Endothelial cell (in vitro differentiated cells): ENCODE data around the gene MINK1. TPM values are rescaled to one million over a fixed set of nuclear protein-coding genes. Genes with fewer than 3 reads are reported as not detected.

Experiments used
- DNase-seq: peaks from one replicate; pipeline ENCODE4 v3.0.0; 2021; ENCODE audit warnings: low spot score
- H3K27ac Mint-ChIP-seq: one replicate; pipeline ENCODE4 v1.8.0; 2021; ENCODE audit warnings: mixed read lengths, inconsistent platforms; ENCODE audit not compliant: unreplicated experiment
- H3K27me3 Mint-ChIP-seq: one replicate; pipeline ENCODE4 v1.8.0; 2021; ENCODE audit warnings: mild to moderate bottlenecking, moderate library complexity, mixed read lengths, inconsistent platforms; ENCODE audit not compliant: unreplicated experiment
- H3K36me3 Mint-ChIP-seq: one replicate; pipeline ENCODE4 v1.8.0; 2021; ENCODE audit warnings: mild to moderate bottlenecking, low read depth, mixed read lengths, inconsistent platforms; ENCODE audit not compliant: unreplicated experiment
- H3K4me1 Mint-ChIP-seq: one replicate; pipeline ENCODE4 v1.8.0; 2021; ENCODE audit warnings: mild to moderate bottlenecking, mixed read lengths, inconsistent platforms; ENCODE audit not compliant: unreplicated experiment
- H3K4me3 Mint-ChIP-seq: one replicate; pipeline ENCODE4 v1.8.0; 2021; ENCODE audit warnings: mild to moderate bottlenecking, mixed read lengths, inconsistent platforms; ENCODE audit not compliant: unreplicated experiment
- H3K9me3 Mint-ChIP-seq: one replicate; pipeline ENCODE4 v1.8.0; 2021; ENCODE audit warnings: mixed read lengths, inconsistent platforms; ENCODE audit not compliant: unreplicated experiment
- total RNA-seq: library from RNA; stranded (reverse); fragmentation: NEBNext Ultra II Directional; extraction: Animal tissue kit (Norgen Biotek cat#: 25700); gene quantifications from one replicate; pipeline ENCODE4 v1.2.1, GENCODE V29; 2021; ENCODE audit not compliant: unreplicated experiment
- TF ChIP-seq, protein P1 (sequence below): fragments of 200-600 bp; sonication (generic); IDR thresholded peaks from one replicate; pipeline ENCODE4 v1.5.0; 2021; ENCODE audit warnings: antibody characterized with exemption; ENCODE audit not compliant: unreplicated experiment

Gene MINK1
- total RNA-seq, 1 donor from 2014 or later, result 176 TPM

DNA sequence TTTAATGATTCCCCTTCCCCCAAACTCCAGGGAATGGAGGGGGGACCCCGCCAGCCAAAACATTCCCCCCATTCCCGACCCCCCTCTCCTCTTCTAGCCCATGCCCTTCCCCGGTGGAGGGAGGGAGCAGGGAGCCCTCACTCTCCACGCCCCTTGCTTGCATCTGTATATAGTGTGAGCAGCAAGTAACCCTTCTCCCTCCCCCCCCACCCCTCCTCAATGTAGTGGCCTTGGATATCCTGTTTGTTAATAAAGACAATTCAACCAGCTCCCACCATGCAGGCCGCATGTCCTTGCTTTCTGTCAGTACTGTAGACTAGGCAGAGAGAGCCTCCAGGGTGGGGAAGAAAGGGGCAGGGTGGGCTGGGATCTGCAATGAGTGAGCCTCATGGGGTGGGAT lies 64.6 kb downstream of the MINK1 start:
- Mint-ChIP-seq H3K9me3 (no peaks in the 10 kb centered on the region), H3K27me3 (peaks cover 24% of the 10 kb centered on the region), H3K36me3 (peaks cover 25% of the 10 kb centered on the region), H3K27ac (no peak overlapping the region), H3K4me1 (peaks cover 10% of the 10 kb centered on the region), H3K4me3 (no peak overlapping the region)
- DNase-seq, result no peak
- TF ChIP-seq, protein P1, sequence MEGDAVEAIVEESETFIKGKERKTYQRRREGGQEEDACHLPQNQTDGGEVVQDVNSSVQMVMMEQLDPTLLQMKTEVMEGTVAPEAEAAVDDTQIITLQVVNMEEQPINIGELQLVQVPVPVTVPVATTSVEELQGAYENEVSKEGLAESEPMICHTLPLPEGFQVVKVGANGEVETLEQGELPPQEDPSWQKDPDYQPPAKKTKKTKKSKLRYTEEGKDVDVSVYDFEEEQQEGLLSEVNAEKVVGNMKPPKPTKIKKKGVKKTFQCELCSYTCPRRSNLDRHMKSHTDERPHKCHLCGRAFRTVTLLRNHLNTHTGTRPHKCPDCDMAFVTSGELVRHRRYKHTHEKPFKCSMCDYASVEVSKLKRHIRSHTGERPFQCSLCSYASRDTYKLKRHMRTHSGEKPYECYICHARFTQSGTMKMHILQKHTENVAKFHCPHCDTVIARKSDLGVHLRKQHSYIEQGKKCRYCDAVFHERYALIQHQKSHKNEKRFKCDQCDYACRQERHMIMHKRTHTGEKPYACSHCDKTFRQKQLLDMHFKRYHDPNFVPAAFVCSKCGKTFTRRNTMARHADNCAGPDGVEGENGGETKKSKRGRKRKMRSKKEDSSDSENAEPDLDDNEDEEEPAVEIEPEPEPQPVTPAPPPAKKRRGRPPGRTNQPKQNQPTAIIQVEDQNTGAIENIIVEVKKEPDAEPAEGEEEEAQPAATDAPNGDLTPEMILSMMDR, result no peak

DNA sequence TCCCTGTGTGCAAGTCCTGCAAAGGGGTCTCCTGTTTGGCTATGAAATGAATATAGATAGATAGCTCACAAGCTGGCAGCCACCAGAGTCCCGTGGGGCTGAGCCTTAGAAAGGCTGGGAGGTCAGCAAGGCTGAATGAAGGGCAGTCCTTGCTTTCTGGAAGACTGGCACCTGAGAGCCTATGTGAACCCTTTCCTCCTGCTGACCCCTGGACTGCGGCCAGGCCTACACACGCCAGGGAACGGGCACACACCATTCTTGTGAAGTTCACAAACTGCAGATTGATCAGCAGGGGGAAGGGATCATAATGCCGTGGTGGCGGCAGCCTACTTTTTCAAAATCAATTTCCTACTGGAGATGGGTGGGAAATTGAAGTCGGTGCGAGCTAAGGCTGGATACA lies 65.2 kb downstream of the MINK1 start:
- DNase-seq, result no peak
- H3K9me3 Mint-ChIP-seq, result no peaks in the 10 kb centered on the region
- TF ChIP-seq, protein P1, result no peak
- peaks cover 10% of the 10 kb centered on the region for H3K4me1 Mint-ChIP-seq
- H3K27ac Mint-ChIP-seq, result no peak overlapping the region
- H3K27me3 Mint-ChIP-seq, result peaks cover 24% of the 10 kb centered on the region
- H3K4me3 Mint-ChIP-seq, result peak overlapping the region; percentile 87
- peaks cover 25% of the 10 kb centered on the region for H3K36me3 Mint-ChIP-seq

DNA sequence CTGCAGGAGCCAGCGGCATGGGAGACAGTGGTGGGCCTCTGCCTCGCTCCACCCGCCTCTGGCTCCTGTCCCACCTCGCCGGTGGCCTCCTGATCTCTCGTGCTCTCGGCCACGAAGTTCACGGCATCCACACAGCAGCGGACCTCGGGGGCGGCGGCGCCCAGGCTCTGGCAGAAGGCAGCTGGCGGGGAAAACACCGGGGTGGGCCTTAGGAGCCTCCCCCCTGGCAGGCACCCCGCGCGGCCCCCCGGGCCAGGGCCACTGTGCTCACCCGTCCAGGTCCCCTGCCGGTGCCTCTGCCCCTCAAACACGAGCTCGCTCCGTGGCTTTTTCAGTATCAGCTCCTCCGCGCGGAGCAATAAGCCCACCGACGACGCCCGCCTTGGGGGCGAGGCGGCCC lies 65.8 kb downstream of the MINK1 start:
- no peaks in the 10 kb centered on the region for H3K9me3 Mint-ChIP-seq
- H3K4me3 Mint-ChIP-seq, result peak overlapping the region; percentile 87

DNA sequence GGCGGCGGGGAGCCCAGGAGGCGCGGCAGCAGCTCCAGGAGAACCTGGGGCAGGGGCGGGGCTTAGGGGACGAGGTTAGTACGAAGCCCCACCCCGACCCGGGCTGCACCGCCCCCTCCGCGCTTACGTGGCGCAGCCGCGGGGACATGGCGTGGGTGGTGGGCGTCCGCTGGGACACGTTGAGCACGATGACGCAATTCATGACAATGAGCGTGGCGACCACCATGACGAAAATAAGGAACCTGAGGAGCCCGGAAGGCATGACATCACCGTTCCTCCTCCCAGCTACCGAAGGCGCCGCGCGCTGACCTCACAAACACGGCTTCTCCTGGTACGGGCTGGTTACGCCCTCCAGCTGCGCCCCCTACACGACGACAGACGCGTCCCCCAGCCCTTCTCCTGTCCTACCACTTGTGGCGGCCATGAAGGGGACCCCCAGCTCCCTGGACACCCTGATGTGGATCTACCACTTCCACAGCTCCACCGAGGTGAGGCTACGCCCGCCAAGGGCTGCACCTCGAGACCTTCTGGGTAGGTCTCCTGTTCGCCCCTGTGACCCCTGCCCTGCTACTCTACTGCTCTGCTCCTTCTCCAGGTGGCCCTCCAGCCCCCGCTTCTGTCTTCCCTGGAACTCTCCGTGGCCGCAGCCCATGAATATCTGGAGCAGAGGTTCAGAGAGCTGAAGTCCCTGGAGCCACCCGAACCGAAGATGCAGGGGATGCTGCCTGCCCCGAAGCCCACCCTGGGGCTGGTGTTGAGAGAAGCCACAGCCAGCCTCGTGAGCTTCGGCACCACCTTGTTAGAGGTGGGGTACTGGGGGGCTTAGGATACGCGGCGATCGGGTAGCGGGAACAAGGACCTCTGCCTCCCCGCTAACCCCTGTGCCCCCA lies 66.4 kb downstream of the MINK1 start, which contains the start of gene C17orf107:
Gene C17orf107, plus strand, starts transcription at position 196 of the 890 bp plus-strand sequence. Its CDS starts 227 bp downstream, at position 423.
- H3K36me3 Mint-ChIP-seq, result peaks cover 25% of the 10 kb centered on the region
- peak within 1 kb of the TSS; percentile 64 for H3K27ac Mint-ChIP-seq
- no peaks in the 10 kb centered on the region for H3K9me3 Mint-ChIP-seq
- H3K27me3 Mint-ChIP-seq, result peaks cover 26% of the 10 kb centered on the region
- DNase-seq, result peak; percentile 73
- H3K4me3 Mint-ChIP-seq, result peak within 1 kb of the TSS; percentile 87
- H3K4me1 Mint-ChIP-seq, result peaks cover 10% of the 10 kb centered on the region
- TF ChIP-seq, protein P1, result no peak

More for the DNA sequence above, 65.8 kb downstream of the MINK1 start:
- DNase-seq, result no peak
- no peak overlapping the region for H3K27ac Mint-ChIP-seq
- peaks cover 25% of the 10 kb centered on the region for H3K36me3 Mint-ChIP-seq
- peaks cover 10% of the 10 kb centered on the region for H3K4me1 Mint-ChIP-seq
- TF ChIP-seq, protein P1, result no peak
- peaks cover 26% of the 10 kb centered on the region for H3K27me3 Mint-ChIP-seq
